K562 (cell line): ENCODE measurements around the gene MEIS1. TPM values are rescaled to one million over a fixed set of nuclear protein-coding genes. Genes with fewer than 3 reads are reported as not detected.

Source experiments
- ATAC-seq: fragments of 200-7000 bp; cut with Tn5 transposase; 3 replicates; pipeline ENCODE4 v1.9.1; 2020; ENCODE audit warnings: moderate library complexity
- BruUV-seq: library from RNA; stranded (reverse); fragments of 400-500 nt; replicated peaks from 2 replicates; lab custom pipeline; 2021; lab: Mats Ljungman, UMichigan
- CTCF ChIA-PET: fragments of 300-600 bp; formaldehyde crosslinking; extraction: SDS; loops from one replicate; lab custom pipeline; 2021; ENCODE audit warnings: low intra/inter-chr PET ratio; lab: Yijun Ruan, JAX
- POLR2A ChIA-PET: fragments of 300-600, 350-650 bp; sonication (Branson Sonifier 250); formaldehyde crosslinking; extraction: SDS; loops from one replicate; lab custom pipeline; 2021; ENCODE audit warnings: antibody characterized with exemption, inconsistent platforms; lab: Yijun Ruan, JAX
- DNase-seq, 4 experiments: peaks; one replicate each; pipeline versions ENCODE4 v3.0.0 to v3.0.0-alpha.2; 2011 to 2018; ENCODE audit warnings: low spot score in 3 of 4, mixed read lengths in 3 of 4; ENCODE audit errors: extremely low read depth in 1 of 4
- FAIRE-seq: peaks from 2 replicates; lab custom pipeline; 2011; peaks lifted over from hg19 to GRCh38; lab: Jason Lieb, UNC
- H2AFZ ChIP-seq: 2 replicates; pipeline ENCODE4 v1.6.0; 2011; ENCODE audit warnings: low read depth, low read length, control low read depth, inconsistent platforms
- H3K27ac ChIP-seq: fragments of 200-600 bp; 3 replicates; pipeline ENCODE4 v1.8.0; 2011; ENCODE audit warnings: low read depth, mild to moderate bottlenecking, control low read depth, inconsistent platforms, low read length, moderate library complexity, mixed read lengths; ENCODE audit errors: extremely low read depth
- H3K27me3 ChIP-seq, 2 experiments: fragments of 300-600 bp in 1 of 2; 2 replicates in 1 of 2; 3 replicates in 1 of 2; pipeline versions ENCODE4 v1.6.0 to v1.8.0; 2011; ENCODE audit warnings: inconsistent platforms in 2 of 2, low read length in 2 of 2, mild to moderate bottlenecking in 1 of 2, mixed read lengths in 1 of 2, moderate library complexity in 1 of 2; ENCODE audit not compliant: control insufficient read depth in 2 of 2, insufficient read depth in 2 of 2
- H3K36me3 ChIP-seq: fragments of 300-600 bp; 3 replicates; pipeline ENCODE4 v1.8.0; 2011; ENCODE audit warnings: mild to moderate bottlenecking, low read length, inconsistent platforms; ENCODE audit not compliant: control insufficient read depth, insufficient read depth
- H3K4me1 ChIP-seq, 2 experiments: fragments of 200-600 bp in 1 of 2; replicated peaks in 1 of 2; 2 replicates in 1 of 2; 3 replicates in 1 of 2; pipeline versions ENCODE4 v1.5.1 to v1.8.0; 2011; ENCODE audit warnings: inconsistent platforms in 2 of 2, low read length in 2 of 2, mild to moderate bottlenecking in 1 of 2, mixed read lengths in 1 of 2, moderate library complexity in 1 of 2; ENCODE audit not compliant: control insufficient read depth in 2 of 2, insufficient read depth in 2 of 2
- H3K4me2 ChIP-seq: 2 replicates; pipeline ENCODE4 v1.6.1; 2011; ENCODE audit warnings: low read length, control low read depth, inconsistent platforms, mixed read lengths; ENCODE audit not compliant: insufficient read depth
- H3K4me3 ChIP-seq: fragments of 200-600 bp; sonication (generic), shearing (Covaris generic); 2 replicates; pipeline ENCODE4 v1.5.1; 2016; ENCODE audit warnings: control low read depth, inconsistent platforms
- H3K79me2 ChIP-seq: fragments of 200-600 bp; 3 replicates; pipeline ENCODE4 v1.8.0; 2011; ENCODE audit warnings: low read length, inconsistent platforms; ENCODE audit not compliant: control insufficient read depth, insufficient read depth
- H3K9ac ChIP-seq, 2 experiments: 2 replicates each; pipeline versions ENCODE4 v1.6.0 to v1.6.1; 2011; ENCODE audit warnings: low read depth in 2 of 2, low read length in 2 of 2, control low read depth in 1 of 2, inconsistent platforms in 1 of 2, mild to moderate bottlenecking in 1 of 2, mixed read lengths in 1 of 2; ENCODE audit not compliant: insufficient read depth in 1 of 2
- H3K9me1 ChIP-seq: one replicate; pipeline ENCODE4 v1.6.0; 2011; ENCODE audit warnings: inconsistent platforms, mild to moderate bottlenecking, low read length, moderate library complexity; ENCODE audit not compliant: control insufficient read depth, insufficient read depth
- H3K9me3 ChIP-seq: replicated peaks from 2 replicates; pipeline ENCODE4 v1.5.1; 2011; ENCODE audit warnings: low read depth, low read length, inconsistent platforms; ENCODE audit not compliant: control insufficient read depth, insufficient read depth
- H4K20me1 ChIP-seq: replicated peaks from 2 replicates; pipeline ENCODE4 v1.6.1; 2011; ENCODE audit warnings: low read length, inconsistent platforms, mixed read lengths; ENCODE audit not compliant: control insufficient read depth, insufficient read depth
- CHD2 ChIP-seq: IDR thresholded peaks from 2 replicates; pipeline ENCODE4 v1.6.1; 2011; ENCODE audit warnings: low read depth, low read length
- COPS2 ChIP-seq: fragments of 450-650 bp; conservative IDR thresholded peaks from 2 replicates; pipeline ENCODE4 v1.6.1; 2016; ENCODE audit warnings: mild to moderate bottlenecking, moderate library complexity
- MEIS2 ChIP-seq: fragments of 450-650 bp; IDR thresholded peaks from 2 replicates; pipeline ENCODE4 v1.6.1; 2014; ENCODE audit warnings: mild to moderate bottlenecking; ENCODE audit not compliant: partially characterized antibody
- MXD1 ChIP-seq: fragments of 250-450 bp; sonication (Bioruptor Pico); IDR thresholded peaks from 2 replicates; pipeline ENCODE4 v1.8.0; 2021; ENCODE audit warnings: borderline replicate concordance, mild to moderate bottlenecking, moderate library complexity; ENCODE audit not compliant: poor library complexity, severe bottlenecking
- NR2C1 ChIP-seq, 2 experiments: fragments of 450-650 bp; IDR thresholded peaks; 2 replicates each; pipeline ENCODE4 v1.6.1; 2017; ENCODE audit warnings: mild to moderate bottlenecking in 2 of 2, antibody characterized with exemption in 1 of 2, inconsistent platforms in 1 of 2, missing compliant biosample characterization in 1 of 2, missing genetic modification characterization in 1 of 2
- NR2C2 ChIP-seq, 2 experiments: fragments of 200-800 bp in 1 of 2; sonication (Bioruptor generic) in 1 of 2; sonication (generic) in 1 of 2; formaldehyde crosslinking in 1 of 2; IDR thresholded peaks; 2 replicates each; pipeline versions ENCODE4 v1.6.1 to v1.8.0; 2016 to 2022; ENCODE audit warnings: mild to moderate bottlenecking in 1 of 2, missing compliant biosample characterization in 1 of 2, missing genetic modification characterization in 1 of 2, missing genetic modification reagents in 1 of 2
- PBX2 ChIP-seq, 2 experiments: IDR thresholded peaks in 1 of 2; conservative IDR thresholded peaks in 1 of 2; 2 replicates each; pipeline ENCODE4 v1.6.1; 2016; ENCODE audit warnings: low read depth in 2 of 2, mild to moderate bottlenecking in 1 of 2, missing compliant biosample characterization in 1 of 2, missing genetic modification characterization in 1 of 2, moderate library complexity in 1 of 2
- SMAD2 ChIP-seq: fragments of 150-350 bp; IDR thresholded peaks from 2 replicates; pipeline ENCODE4 v1.6.1; 2014; ENCODE audit warnings: low read depth, mild to moderate bottlenecking, low read length
- SPI1 ChIP-seq: IDR thresholded peaks from 2 replicates; pipeline ENCODE4 v1.6.1; 2011; ENCODE audit warnings: low read depth, low read length, control low read depth, borderline replicate concordance
- ZNF511 ChIP-seq: sonication (generic); formaldehyde crosslinking; IDR thresholded peaks from 2 replicates; pipeline ENCODE4 v1.8.0; 2022; ENCODE audit warnings: mild to moderate bottlenecking, missing genetic modification reagents
- ZNF583 ChIP-seq: fragments of 250-450 bp; sonication (Bioruptor Pico); IDR thresholded peaks from 2 replicates; pipeline ENCODE4 v1.4.0; 2020
- WGBS: fragments of 100-300 bp; shearing (Covaris generic); methylation state at CpG from one replicate; pipeline ENCODE4 v1.1.6; 2016; ENCODE audit warnings: low coverage, mixed read lengths; ENCODE audit not compliant: insufficient coverage; ENCODE audit errors: missing lambda C conversion rate; 5-methylcytosine and 5-hydroxymethylcytosine counted together
- in situ Hi-C: fragments of 300-500 bp; cut with MboI; formaldehyde crosslinking; loops from 4 replicates; pipeline ENCODE4 v1.15.0; 2018; ENCODE audit warnings: inconsistent platforms, mixed read lengths
- intact Hi-C: fragments of 100-400 bp; cut with micrococcal nuclease; formaldehyde crosslinking; loops from 2 replicates; pipeline ENCODE4 v1.14.2; 2022
- polyA plus RNA-seq, 8 experiments: library from polyadenylated mRNA; depleted of rRNA in 4 of 8; stranded (reverse) in 5 of 8; unstranded in 3 of 8; fragments of >200 nt; fragmentation: Nextera tagmentation in 2 of 8; fragmentation: Illumina TruSeq in 1 of 8; extraction: Ambion mirVana in 2 of 8; extraction: Trizol in 1 of 8; gene quantifications; 2 replicates each; pipeline versions ENCODE4 v1.2.1 to v1.2.3, GENCODE V29; 2011 to 2014; ENCODE audit warnings: inconsistent platforms in 1 of 8, missing spikeins in 1 of 8
- total RNA-seq, 7 experiments: library from RNA; depleted of rRNA in 6 of 7; stranded (reverse); fragments of >200 nt in 6 of 7; fragmentation: Illumina TruSeq in 2 of 7; extraction: Trizol in 2 of 7; gene quantifications; 2 replicates each; pipeline versions ENCODE4 v1.2.1 to v1.2.3, GENCODE V29; 2011 to 2021; ENCODE audit warnings: low replicate concordance in 1 of 7

The MEIS1 gene
- total and polyA plus RNA-seq, 9 of the 15 experiments (the other 6 are each of a cell fraction or from before 2014, with no cell fraction given), result 2.3 to 9.0 (median 5.9) TPM

GRCh38 chr2:66467718-66468117, 32.8 kb downstream of the MEIS1 start (continued):
- TF ChIP-seq COPS2 (no peak), ZNF583 (CRISPR knock-in tag) (no peak)
- TF ChIP-seq, all 486 proteins: peak for 0

- in situ Hi-C loops (no loop called here), intact Hi-C loops (no loop called here)
- Histone ChIP-seq H3K36me3 (no peaks in the 10 kb centered on the region), H3K9me3 (no peaks in the 10 kb centered on the region), H3K27me3 (no peaks in the 10 kb centered on the region), H3K9ac (no peak overlapping the region), H4K20me1 (no peaks in the 10 kb centered on the region), H3K4me2 (no peak overlapping the region), H3K4me1 (peaks cover 0 to 25% of the 10 kb centered on the region in 2 experiments; a peak in 4 of 5 replicates), H3K9me1 (no peaks in the 10 kb centered on the region), H2AFZ (no peak overlapping the region), H3K79me2 (no peaks in the 10 kb centered on the region), H3K27ac (no peak overlapping the region), H3K4me3 (no peak overlapping the region)
- POLR2A ChIA-PET, result no interaction called here
- no TSS peak for BruUV-seq
- TF ChIP-seq NR2C2 (CRISPR knock-in tag; IDR thresholded peaks at IDR 0.05) (no peak), NR2C2 (tag; IDR thresholded peaks at IDR 0.05) (peak; percentile 53; the same call in 1 of the 2 replicates), NR2C1 (IDR thresholded peaks at IDR 0.05) (peak; percentile 59), NR2C1 (tag; IDR thresholded peaks at IDR 0.05) (peak; percentile 78), ZNF511 (no peak), SMAD2 (no peak), PBX2 (CRISPR knock-in tag; IDR thresholded peaks at IDR 0.05; ENCODE audit: low read depth) (no peak), PBX2 (tag; conservative IDR thresholded peaks at IDR 0.05; ENCODE audit: low read depth) (peak; percentile 25; the same call in 1 of the 2 replicates), MXD1 (CRISPR knock-in tag) (no peak), SPI1 (peak; percentile 36; the same call in 1 of the 2 replicates), CHD2 (no peak), MEIS2 (peak; percentile 67)
- FAIRE-seq, result no peak
- ATAC-seq, result no peak
- no peak for DNase-seq
- 64% methylated on average over 11 of the region's 11 CpGs for WGBS
- CTCF ChIA-PET, result no interaction called here
Observed at GRCh38 chr2:66469214-66469902, 34.4 kb downstream of the MEIS1 start.
